GM19023 (cell line): ENCODE measurements around the gene EDNRA.
"Not testable (repeated sequence)": the region's sequence is repeated elsewhere in the genome, so short reads cannot be mapped to it uniquely, and the experiment has no call there.

Experiments used
- ATAC-seq: cut with Tn5 transposase; IDR thresholded peaks from one replicate; pipeline ENCODE4 v1.9.1; 2021; ENCODE audit warnings: mild to moderate bottlenecking, moderate library complexity; ENCODE audit not compliant: unreplicated experiment

The EDNRA gene

DNA sequence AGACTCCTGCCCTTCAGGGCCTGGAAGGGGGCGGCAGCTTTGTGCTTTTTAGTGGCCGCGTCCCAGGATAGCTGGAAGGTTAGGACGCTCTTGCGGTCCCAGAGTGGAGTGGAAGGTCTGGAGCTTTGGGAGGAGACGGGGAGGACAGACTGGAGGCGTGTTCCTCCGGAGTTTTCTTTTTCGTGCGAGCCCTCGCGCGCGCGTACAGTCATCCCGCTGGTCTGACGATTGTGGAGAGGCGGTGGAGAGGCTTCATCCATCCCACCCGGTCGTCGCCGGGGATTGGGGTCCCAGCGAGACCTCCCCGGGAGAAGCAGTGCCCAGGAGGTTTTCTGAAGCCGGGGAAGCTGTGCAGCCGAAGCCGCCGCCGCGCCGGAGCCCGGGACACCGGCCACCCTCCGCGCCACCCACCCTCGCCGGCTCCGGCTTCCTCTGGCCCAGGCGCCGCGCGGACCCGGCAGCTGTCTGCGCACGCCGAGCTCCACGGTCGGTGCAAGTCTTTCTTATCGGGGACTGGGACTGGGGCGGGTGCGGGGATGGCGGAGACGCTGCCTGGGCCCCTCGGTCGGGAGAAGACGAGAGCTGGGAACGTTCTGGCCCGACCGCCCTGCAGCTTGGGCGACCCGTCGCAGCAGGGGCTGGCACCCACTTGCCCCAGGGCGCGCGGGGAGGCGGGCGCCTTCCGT, at the start of gene EDNRA:
TSS of gene EDNRA (plus strand) at position 207 of the 686 bp plus-strand sequence. CDS start 4,585 bp downstream, outside the sequence.
- ATAC-seq: no peak

DNA sequence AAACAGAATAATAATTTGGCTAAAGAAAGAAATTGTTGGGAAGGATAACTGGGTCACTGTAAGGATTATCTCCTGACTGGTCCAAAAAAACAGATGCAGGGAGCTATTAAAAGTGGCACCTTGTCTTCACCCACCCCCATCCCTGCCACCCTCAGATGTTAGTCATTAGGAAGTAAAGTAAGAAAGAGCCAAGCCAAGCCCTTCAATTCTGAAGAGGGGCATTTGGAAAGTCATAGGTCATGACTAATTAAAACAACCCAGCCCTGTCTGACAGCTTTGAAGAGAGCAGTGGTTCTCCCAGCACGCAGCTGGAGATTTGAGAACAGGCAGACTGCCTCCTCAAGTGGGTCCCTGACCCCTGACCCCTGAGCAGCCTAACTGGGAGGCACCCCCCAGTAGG, 46.5 kb upstream of the EDNRA start:
- not testable (repeated sequence) for ATAC-seq

DNA sequence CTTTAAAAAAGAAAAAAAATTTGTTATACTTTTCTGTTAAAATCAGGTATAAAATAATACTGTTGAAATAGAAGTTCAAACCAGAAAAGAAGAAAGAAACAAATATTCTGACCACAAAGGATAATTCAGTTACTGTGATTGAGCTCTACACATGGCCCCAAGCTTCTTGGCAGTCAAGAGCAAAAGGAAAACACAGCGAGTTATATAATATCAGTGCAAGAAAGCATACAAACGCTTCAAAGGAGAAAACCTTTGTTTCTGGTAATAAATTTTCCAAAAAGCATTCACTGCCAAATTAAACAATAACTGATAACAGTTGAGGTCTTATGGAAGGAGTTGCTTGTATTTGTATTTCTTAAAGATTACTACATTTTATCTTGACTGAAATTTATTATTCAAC, 40.5 kb upstream of the EDNRA start:
- ATAC-seq: no peak

DNA sequence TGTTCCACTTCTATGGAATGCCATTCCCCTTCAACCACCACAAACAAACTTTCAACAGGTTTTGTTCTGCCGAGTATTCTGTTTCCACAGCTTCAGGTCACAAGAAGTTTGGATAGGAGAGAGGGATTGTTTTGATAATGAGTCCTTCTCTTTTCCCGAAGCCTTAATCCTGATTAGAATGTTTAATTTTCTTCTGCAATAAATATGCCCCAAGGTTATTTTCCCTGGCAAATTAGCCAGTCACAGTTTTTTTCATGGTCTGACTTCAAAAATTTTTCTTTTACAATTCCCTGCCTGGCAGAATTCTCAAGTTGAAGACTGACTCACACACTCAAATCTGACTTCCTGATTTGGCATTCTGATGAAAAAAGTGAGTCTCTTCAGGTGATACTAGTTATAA, 33.1 kb upstream of the EDNRA start:
- no peak for ATAC-seq

DNA sequence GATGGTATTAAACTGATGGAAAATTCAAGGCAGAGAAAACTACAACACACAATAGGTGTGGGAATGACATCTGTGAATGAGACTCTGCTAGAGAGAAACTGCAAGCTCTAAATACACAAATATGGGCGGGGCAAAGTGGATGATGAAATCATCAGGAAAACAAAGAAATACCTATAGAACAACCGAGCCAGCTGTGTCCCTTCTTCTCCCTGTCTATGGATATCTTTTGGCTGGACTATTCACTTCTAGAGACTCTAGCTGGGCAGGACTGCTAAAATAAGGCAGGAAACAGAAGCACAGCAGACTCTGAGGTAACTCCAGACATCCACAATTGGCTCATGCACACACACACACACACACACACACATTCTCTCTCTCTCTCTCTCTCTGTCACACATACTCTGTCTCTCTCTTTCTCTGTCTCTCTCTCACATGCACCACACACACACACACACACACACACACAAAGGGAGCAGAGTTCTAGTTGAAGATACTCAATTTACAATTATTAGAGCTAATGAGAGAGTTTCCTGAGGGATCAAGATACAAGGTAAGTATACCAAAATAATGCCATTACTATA, 27.2 kb upstream of the EDNRA start:
- no peak for ATAC-seq

DNA sequence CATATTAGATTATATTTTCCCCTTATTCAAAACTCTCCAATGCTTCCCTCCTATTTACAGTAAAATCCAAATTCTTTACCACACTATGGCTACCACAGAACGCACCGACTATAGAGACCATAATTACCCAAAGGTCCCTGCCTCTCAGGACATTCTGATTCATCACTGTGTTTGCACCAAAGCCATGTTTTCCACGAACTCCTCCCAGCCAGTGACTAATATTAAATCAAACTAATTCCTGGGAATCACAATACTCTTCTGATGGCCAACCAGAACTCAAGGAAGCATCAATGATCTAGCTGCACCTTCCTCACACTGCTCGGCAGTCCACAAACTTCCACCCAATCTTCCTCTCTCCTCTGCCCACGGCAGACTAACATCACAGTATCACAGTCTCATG, 24.2 kb upstream of the EDNRA start:
- no peak for ATAC-seq

DNA sequence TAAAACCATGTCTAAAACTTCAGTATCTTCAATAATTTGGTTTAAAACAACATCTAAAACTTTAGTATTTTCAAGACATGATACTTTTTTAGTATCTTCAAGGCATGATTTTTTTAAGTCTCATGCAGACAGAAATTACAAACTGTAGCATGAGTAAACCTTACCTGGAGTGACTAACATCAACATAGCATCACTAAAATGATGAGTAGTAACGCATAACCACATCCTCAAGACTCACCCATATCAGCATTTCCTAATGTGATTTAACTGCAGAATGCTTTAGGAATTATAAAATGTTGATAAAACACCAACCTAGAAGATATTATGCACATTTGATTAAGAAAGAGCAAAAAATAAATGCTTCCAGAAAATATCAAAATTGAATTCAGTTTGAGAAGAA, 19.7 kb upstream of the EDNRA start:
- no peak for ATAC-seq

DNA sequence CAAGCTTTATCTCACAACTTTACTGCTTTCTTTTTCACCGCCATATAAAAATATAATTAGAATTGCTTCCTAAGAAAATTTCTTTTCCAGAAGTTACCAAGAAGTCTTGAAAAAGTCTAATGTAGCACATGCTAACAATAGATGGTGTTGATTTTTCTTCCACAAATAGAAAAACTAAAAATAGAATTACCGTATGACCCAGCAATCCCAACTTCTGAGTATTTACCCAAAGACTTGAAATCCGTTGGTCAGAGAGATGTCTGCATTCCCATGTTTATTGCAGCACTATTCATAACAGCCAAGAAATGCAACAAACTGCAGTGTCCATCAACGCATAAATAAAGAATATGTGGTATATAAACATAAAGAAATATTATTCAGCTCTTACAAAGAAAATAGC, 17.8 kb upstream of the EDNRA start:
- no peak for ATAC-seq

DNA sequence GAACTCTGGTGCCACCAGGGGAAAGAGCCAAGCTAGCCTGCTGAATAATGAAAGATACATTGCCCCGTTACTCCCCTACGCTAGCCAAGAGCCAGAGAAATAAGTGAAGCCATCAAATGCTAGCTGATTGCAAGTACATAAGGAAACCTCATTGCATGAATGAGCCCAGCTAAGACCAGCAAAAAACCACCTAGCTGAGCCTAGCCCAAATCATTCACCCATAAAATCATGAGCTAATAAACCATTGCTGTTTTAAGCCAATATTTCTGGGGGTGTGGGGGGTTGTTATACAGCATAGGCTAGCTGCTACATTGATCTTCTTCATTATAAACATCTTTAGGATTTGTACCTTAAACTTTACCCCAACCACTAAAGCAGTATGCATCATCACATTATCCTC, 15.4 kb upstream of the EDNRA start:
- no peak for ATAC-seq

DNA sequence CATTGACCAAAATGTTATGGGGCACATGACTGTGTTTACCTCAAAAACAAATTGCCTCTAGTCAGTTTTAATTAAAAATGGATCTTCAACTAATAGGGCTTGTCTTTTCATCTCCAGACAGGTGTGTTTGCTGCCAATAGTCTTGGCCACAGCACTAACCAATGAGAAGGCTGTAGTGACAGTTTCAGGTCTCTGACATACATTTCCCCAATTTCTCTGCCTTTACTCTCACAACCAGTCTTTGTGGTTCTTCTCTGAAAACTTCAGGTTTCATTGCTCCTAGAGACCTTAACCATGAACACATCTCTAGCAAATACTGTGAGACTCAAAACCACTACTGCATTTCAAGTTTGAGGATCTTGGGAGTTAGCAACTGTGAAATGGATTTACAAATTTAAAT, 3.5 kb upstream of the EDNRA start:
- no peak for ATAC-seq

DNA sequence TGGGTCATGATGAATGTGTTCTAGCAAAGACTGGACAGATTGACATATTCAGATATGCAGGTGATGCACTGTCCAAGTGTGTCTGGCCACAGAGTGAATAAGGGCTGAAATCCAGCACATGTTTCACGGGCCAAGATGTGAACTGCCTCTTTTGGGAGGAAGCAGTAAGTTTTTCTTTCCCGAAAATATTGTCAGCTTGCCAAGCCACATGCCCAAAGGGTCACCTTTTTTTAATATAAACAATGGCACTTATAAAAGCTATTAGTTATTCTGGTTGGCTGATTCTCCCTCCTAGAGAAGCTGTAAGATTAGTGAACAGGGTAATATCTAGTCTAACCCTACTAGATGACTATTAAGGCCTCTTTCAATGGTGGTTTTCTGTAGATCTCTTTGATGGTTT, 1.5 kb upstream of the EDNRA start:
- ATAC-seq: no peak

DNA sequence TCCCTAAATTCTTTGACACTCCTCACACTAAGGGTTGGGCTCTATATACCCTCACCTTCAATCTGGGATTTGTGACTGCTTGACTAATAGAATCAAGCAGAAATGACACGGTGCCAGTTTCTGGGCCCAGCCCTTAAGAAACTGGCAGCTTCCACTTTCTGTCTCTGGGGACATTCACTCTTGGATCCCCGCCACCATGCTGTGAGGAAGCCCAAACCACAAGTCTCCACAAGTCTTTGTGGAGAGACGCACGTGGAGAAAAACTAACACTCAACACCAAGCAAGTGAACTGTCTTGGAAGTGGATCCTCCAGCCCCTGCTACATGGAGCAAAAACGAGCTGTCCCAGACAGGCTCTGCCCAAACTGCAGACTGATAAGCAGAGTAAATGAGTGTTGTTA, 1.1 kb upstream of the EDNRA start:
- ATAC-seq: no peak

DNA sequence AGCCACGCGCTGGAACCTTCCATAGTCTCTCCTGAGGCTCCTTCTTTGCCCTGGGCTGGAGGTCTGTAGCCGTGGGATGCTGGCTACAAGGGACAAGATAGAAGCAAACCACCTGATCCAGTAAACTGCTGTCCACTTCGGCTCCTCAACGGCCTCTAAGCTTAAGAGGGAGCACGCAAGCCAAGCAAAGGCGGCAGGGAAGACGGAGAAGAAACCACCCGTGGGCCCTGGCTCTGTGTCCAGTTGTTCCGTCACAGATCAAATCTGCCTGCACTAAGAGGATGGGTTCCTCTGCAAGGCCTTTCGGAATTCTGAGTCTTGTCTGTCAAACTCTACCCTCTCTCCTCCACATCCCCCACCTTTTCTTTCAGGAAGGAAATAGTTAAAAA, 401 bp upstream of the EDNRA start:
- no peak for ATAC-seq

DNA sequence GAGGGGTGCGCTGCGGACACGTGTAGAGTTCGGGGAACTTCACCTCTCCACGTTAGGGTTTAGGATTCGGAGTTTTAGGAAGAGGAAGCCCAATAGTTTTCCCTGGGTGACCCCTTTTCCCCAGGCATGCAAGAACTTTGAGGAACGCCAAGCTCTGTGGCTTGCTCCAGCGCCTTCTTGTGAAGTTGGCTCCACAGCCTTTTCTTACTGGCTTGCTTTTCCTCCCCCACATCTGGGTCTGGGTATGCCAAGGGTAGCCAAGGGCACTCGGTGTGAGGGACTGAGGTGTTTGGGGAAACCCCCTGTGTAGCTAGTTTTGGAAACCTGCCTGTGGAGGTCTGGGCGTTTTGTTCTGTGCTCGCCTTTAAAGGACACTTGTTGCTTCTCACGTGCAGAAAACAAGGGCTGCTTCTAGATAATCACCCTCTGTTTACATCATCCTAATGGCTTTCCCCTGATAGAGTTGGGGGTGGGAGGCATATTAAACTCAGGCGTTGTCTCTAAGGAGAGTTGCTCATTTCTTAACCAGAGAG, 746 bp downstream of the EDNRA start:
- ATAC-seq: no peak

DNA sequence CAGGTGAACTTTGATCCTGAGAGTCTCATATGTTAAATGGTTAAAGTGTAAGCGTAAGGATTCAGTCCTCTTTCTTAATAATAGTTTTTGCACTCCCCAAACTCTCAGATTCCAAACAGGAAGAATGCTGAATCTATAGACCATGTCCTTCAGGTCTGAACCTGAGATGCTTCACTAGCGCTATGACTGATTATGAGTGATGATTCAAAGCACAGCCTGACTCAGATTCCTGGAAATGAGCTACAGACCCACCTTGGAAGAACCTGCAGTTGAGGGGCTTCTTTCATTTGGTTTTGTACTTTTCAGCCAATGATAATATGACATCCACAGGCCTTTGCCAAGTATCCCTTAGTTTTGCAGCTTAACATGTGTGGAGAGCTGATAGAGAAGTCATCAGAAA, 1.4 kb downstream of the EDNRA start:
- ATAC-seq: no peak

DNA sequence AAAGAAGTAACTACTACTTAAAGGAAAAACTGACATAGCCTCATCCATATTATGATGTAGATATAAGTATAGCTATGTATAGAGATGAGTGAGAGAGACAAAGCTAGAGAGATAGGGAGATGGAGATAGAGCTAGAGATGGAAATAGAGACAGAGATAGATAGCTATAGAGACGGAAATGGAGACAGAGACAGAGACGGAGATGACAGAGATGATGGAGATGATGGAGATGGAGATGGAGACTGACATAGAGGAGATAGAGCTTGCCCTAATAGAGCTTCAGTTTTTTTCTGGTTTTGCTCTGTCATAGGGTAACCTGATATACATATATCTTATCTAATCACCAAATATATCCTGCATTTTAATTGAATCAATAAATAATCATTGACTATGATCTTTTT, 4.3 kb downstream of the EDNRA start:
- no peak for ATAC-seq

DNA sequence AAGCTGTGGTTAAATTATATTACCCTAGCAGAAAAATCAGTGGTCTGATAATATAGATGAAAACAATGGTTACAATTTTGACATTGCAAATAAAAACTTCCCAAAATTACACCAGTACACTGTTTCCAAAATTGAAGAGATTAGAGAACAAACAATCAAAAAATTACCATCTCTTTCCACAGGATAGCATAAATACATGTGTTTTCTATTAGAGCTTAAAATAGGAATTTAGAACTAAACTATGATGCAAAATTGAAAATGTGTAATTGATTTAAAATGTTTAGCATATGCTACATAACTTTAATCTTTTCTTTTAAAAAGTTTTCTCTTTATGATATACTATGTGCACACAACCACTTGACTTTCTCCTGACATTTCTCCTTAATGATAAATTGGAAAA, 6.7 kb downstream of the EDNRA start:
- ATAC-seq: no peak

DNA sequence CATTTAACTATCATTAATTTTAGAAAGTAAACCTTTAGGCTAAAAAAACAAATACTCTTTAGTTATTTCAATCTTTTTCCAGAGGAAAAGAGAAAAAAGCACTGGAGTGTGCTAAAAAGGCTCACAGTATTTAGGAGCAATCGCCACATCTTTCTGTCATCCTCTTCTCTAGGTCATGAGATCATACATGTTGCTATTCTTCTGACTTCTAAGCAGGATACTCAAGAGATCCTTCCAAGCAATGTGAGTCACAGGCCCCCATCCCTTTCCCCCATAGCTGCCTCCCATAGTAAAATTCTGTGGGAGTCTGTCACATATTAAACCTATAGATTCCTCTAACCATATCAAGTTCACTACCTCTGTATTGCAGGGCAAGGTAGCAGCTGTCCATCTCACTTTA, 7.7 kb downstream of the EDNRA start:
- no peak for ATAC-seq

DNA sequence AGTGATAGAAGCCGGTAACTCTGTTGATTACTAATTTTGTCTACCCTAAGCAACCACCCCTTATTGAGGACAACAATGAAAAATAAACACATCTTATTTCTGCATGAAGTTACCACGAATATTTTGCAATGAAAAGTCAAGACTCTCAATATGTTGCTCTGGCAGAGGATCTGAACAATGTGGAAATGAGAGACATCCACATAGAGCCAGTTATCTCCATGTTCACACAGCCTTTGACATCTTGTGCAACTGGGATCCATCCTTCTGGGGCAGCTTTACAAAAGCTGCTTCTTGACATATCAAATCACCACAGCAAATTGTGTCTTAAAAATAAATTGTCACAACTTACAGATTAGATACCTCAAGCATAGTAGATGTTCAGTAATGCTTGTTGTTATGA, 10.2 kb downstream of the EDNRA start:
- ATAC-seq: no peak

DNA sequence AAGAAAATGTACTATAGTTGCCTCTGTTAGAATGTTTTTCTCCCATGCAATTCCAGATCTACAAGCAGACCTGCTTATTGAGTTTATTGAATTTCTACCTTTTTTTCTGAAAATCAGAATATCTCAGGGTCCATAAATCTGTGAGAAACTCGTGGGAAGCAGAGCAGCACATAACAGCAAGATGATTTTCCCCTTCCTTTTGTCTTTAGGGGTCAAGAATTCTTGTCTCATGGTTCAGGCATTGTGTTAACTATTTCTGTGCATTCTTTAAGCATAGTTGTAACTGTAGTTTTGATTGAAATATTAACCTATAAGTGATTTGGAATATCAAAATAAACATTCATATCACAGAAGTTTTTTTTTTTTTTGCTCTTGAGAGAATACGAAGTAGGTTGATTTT, 11.4 kb downstream of the EDNRA start:
- ATAC-seq: no peak

DNA sequence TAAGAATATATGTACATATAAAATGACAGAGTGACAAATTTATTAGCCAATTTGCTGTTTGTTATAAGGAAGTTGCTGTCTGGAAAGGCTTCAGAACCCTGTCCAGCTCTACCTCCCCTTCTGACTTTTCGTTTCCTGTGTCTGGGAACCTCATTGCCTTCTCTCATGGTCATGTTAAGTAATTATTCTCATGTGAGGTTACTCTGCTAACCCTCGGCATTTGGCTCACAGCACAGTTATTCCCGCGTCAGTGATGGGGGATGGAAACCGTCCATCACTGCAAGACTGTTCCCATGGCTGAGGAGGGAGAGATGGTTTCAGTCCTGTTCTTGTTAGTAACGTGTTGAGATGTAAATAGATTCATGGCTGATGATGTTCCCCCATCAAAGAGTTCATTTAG, 11.9 kb downstream of the EDNRA start:
- no peak for ATAC-seq

DNA sequence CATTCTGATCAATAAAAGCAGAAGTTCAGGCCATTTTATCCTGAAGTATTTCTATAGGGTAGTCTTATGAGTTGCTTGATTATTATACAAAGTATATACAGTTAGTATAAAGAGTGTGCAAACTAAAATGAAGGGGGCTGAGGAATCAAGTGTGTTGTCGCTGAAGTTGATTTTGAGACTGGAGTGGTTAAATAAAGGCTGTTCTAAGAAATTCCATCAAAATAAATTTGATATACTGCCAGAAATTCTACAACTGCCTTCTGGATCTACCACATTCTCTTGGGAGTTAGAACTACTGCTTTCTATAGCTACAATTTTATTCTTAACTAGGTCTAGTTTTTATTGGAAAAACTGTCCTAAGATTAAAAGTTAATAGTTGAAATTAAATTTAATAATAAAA, 12.4 kb downstream of the EDNRA start:
- no peak for ATAC-seq

DNA sequence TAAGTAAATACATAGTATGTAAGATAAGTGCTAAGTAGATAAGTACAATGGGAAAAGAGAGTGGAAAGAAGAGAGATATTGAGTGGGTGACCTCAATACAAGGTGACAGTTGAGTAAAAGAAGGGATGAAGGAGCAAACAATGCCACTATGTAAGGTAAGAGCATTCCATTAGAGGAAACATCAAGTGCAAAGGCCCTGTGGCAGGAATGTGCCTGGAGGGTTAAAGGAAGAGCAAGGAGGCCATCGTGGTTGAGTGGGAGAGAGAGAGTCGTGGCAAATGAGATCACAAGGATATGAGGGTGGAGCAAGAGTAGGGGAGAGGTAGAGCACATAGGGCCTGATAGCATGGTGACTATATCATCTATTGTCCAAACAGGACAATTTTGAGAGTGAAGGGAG, 13.4 kb downstream of the EDNRA start:
- ATAC-seq: no peak
